Endothelial cell (in vitro differentiated cells): ENCODE measurements around the gene IL31RA. TPM values are rescaled to one million over a fixed set of nuclear protein-coding genes. Genes with fewer than 3 reads are reported as not detected.

Experiments
- DNase-seq: peaks from one replicate; pipeline ENCODE4 v3.0.0; 2021; ENCODE audit warnings: low spot score
- H3K27ac Mint-ChIP-seq: one replicate; pipeline ENCODE4 v1.8.0; 2021; ENCODE audit warnings: mixed read lengths, inconsistent platforms; ENCODE audit not compliant: unreplicated experiment
- H3K27me3 Mint-ChIP-seq: one replicate; pipeline ENCODE4 v1.8.0; 2021; ENCODE audit warnings: mild to moderate bottlenecking, moderate library complexity, mixed read lengths, inconsistent platforms; ENCODE audit not compliant: unreplicated experiment
- H3K36me3 Mint-ChIP-seq: one replicate; pipeline ENCODE4 v1.8.0; 2021; ENCODE audit warnings: mild to moderate bottlenecking, low read depth, mixed read lengths, inconsistent platforms; ENCODE audit not compliant: unreplicated experiment
- H3K4me1 Mint-ChIP-seq: one replicate; pipeline ENCODE4 v1.8.0; 2021; ENCODE audit warnings: mild to moderate bottlenecking, mixed read lengths, inconsistent platforms; ENCODE audit not compliant: unreplicated experiment
- H3K4me3 Mint-ChIP-seq: one replicate; pipeline ENCODE4 v1.8.0; 2021; ENCODE audit warnings: mild to moderate bottlenecking, mixed read lengths, inconsistent platforms; ENCODE audit not compliant: unreplicated experiment
- H3K9me3 Mint-ChIP-seq: one replicate; pipeline ENCODE4 v1.8.0; 2021; ENCODE audit warnings: mixed read lengths, inconsistent platforms; ENCODE audit not compliant: unreplicated experiment
- CTCF ChIP-seq: fragments of 200-600 bp; sonication (generic); IDR thresholded peaks from one replicate; pipeline ENCODE4 v1.5.0; 2021; ENCODE audit warnings: antibody characterized with exemption; ENCODE audit not compliant: unreplicated experiment
- total RNA-seq: library from RNA; stranded (reverse); fragmentation: NEBNext Ultra II Directional; extraction: Animal tissue kit (Norgen Biotek cat#: 25700); gene quantifications from one replicate; pipeline ENCODE4 v1.2.1, GENCODE V29; 2021; ENCODE audit not compliant: unreplicated experiment

IL31RA gene
- total RNA-seq, 1 donor from 2014 or later, result 0.82 TPM

- no peak for TF ChIP-seq CTCF
- no peaks in the 10 kb centered on the region for H3K9me3 Mint-ChIP-seq
- no peaks in the 10 kb centered on the region for H3K36me3 Mint-ChIP-seq
- no peak for DNase-seq
- peaks cover 11% of the 10 kb centered on the region for H3K4me1 Mint-ChIP-seq
- no peaks in the 10 kb centered on the region for H3K27me3 Mint-ChIP-seq
- H3K4me3 Mint-ChIP-seq, result no peak overlapping the region
- H3K27ac Mint-ChIP-seq, result no peak overlapping the region
Observed at GRCh38 chr5:55857247-55857640, 6.1 kb downstream of the IL31RA start.

- Mint-ChIP-seq H3K36me3 (no peaks in the 10 kb centered on the region), H3K4me3 (no peak overlapping the region), H3K4me1 (peaks cover 11% of the 10 kb centered on the region), H3K27ac (no peak overlapping the region), H3K9me3 (no peaks in the 10 kb centered on the region), H3K27me3 (no peaks in the 10 kb centered on the region)
- DNase-seq, result no peak
- no peak for TF ChIP-seq CTCF
Observed at GRCh38 chr5:55858104-55858503, 6.9 kb downstream of the IL31RA start.

- Mint-ChIP-seq H3K4me3 (no peak overlapping the region), H3K27ac (no peak overlapping the region), H3K27me3 (no peaks in the 10 kb centered on the region), H3K36me3 (no peaks in the 10 kb centered on the region), H3K4me1 (peaks cover 9% of the 10 kb centered on the region), H3K9me3 (no peaks in the 10 kb centered on the region)
- TF ChIP-seq CTCF, result no peak
- DNase-seq, result no peak
Observed at GRCh38 chr5:55860288-55860687, 9.1 kb downstream of the IL31RA start.

GRCh38 chr5:55860709-55861108 is 9.6 kb downstream of the IL31RA start:
- Mint-ChIP-seq H3K27ac (no peak overlapping the region), H3K9me3 (no peaks in the 10 kb centered on the region), H3K36me3 (no peaks in the 10 kb centered on the region), H3K4me1 (peaks cover 5% of the 10 kb centered on the region), H3K4me3 (no peak overlapping the region), H3K27me3 (no peaks in the 10 kb centered on the region)
- TF ChIP-seq CTCF, result no peak
- no peak for DNase-seq

GRCh38 chr5:55864606-55865541 is 13.7 kb downstream of the IL31RA start:
- no peak overlapping the region for H3K4me3 Mint-ChIP-seq
- no peak overlapping the region for H3K27ac Mint-ChIP-seq
- DNase-seq, result no peak
- peaks cover 3% of the 10 kb centered on the region for H3K4me1 Mint-ChIP-seq
- no peak for TF ChIP-seq CTCF
- no peaks in the 10 kb centered on the region for H3K27me3 Mint-ChIP-seq
- no peaks in the 10 kb centered on the region for H3K36me3 Mint-ChIP-seq
- no peaks in the 10 kb centered on the region for H3K9me3 Mint-ChIP-seq
